GM21390 (cell line): ENCODE results near the gene MYB.

Experiments used
- ATAC-seq: cut with Tn5 transposase; IDR thresholded peaks from one replicate; pipeline ENCODE4 v1.9.1; 2021; ENCODE audit not compliant: unreplicated experiment

Gene MYB

GRCh38 chr6:135185483-135185882 lies 4.4 kb downstream of the MYB start:
- no peak for ATAC-seq

GRCh38 chr6:135186255-135186654 lies 5.1 kb downstream of the MYB start:
- no peak for ATAC-seq

- ATAC-seq: no peak
Measured at GRCh38 chr6:135187372-135187771, 6.3 kb downstream of the MYB start.

GRCh38 chr6:135188718-135189117 lies 7.6 kb downstream of the MYB start:
- ATAC-seq: no peak

- no peak for ATAC-seq
Measured at GRCh38 chr6:135189344-135189743, 8.2 kb downstream of the MYB start.

- no peak for ATAC-seq
Measured at GRCh38 chr6:135191508-135192255, 10.6 kb downstream of the MYB start.

- ATAC-seq: no peak
Measured at GRCh38 chr6:135192256-135193174, 11.4 kb downstream of the MYB start.

GRCh38 chr6:135193221-135193620 lies 12.1 kb downstream of the MYB start:
- no peak for ATAC-seq

GRCh38 chr6:135195041-135195440 lies 13.9 kb downstream of the MYB start:
- ATAC-seq: no peak

- ATAC-seq: no peak
Measured at GRCh38 chr6:135195522-135195921, 14.4 kb downstream of the MYB start.

- ATAC-seq: no peak
Measured at GRCh38 chr6:135196739-135197510, 15.8 kb downstream of the MYB start.

GRCh38 chr6:135202836-135203235 lies 21.7 kb downstream of the MYB start:
- no peak for ATAC-seq

GRCh38 chr6:135204951-135205350 lies 23.8 kb downstream of the MYB start:
- no peak for ATAC-seq

GRCh38 chr6:135209803-135210202 lies 28.7 kb downstream of the MYB start:
- ATAC-seq: no peak

- no peak for ATAC-seq
Measured at GRCh38 chr6:135210632-135211305, 29.7 kb downstream of the MYB start.

- no peak for ATAC-seq
Measured at GRCh38 chr6:135211306-135211702, 30.2 kb downstream of the MYB start.

GRCh38 chr6:135212020-135212806 lies 31.1 kb downstream of the MYB start:
- no peak for ATAC-seq

- no peak for ATAC-seq
Measured at GRCh38 chr6:135212935-135213334, 31.8 kb downstream of the MYB start.

- ATAC-seq: no peak
Measured at GRCh38 chr6:135213616-135214015, 32.5 kb downstream of the MYB start.

GRCh38 chr6:135215160-135215559 lies 34.1 kb downstream of the MYB start:
- ATAC-seq: no peak
